Central memory CD8-positive, alpha-beta T cell (primary cell): ENCODE results near the gene GNRHR.
"Not testable (repeated sequence)": the region's sequence is repeated elsewhere in the genome, so short reads cannot be mapped to it uniquely, and the experiment has no call there.

Source experiments
- ATAC-seq: fragments of 150-1000 bp; cut with Tn5 transposase; replicated peaks from 2 replicates; pipeline ENCODE4 v1.10.0; 2022; ENCODE audit warnings: mild to moderate bottlenecking, moderate FRiP score, moderate number of reproducible peaks; ENCODE audit not compliant: poor library complexity, severe bottlenecking; ENCODE audit errors: extremely low read depth
- DNase-seq, 2 donors: peaks; one replicate each; pipeline ENCODE4 v3.0.0; 2021; ENCODE audit warnings: low spot score in 2 of 2
- H3K27ac Mint-ChIP-seq: one replicate; pipeline ENCODE4 v1.8.0; 2022; ENCODE audit warnings: low read depth, mild to moderate bottlenecking, moderate library complexity, mixed read lengths
- H3K27me3 Mint-ChIP-seq: one replicate; pipeline ENCODE4 v1.8.0; 2022; ENCODE audit warnings: mixed read lengths
- H3K36me3 Mint-ChIP-seq: one replicate; pipeline ENCODE4 v1.8.0; 2022; ENCODE audit warnings: mild to moderate bottlenecking, moderate library complexity, mixed read lengths; ENCODE audit not compliant: insufficient read depth
- H3K4me1 Mint-ChIP-seq: one replicate; pipeline ENCODE4 v1.8.0; 2022; ENCODE audit warnings: mixed read lengths
- H3K4me3 Mint-ChIP-seq: one replicate; pipeline ENCODE4 v1.8.0; 2022; ENCODE audit warnings: mild to moderate bottlenecking, moderate library complexity, mixed read lengths
- H3K9me3 Mint-ChIP-seq: one replicate; pipeline ENCODE4 v1.8.0; 2022; ENCODE audit warnings: mixed read lengths

GNRHR gene, protein sequence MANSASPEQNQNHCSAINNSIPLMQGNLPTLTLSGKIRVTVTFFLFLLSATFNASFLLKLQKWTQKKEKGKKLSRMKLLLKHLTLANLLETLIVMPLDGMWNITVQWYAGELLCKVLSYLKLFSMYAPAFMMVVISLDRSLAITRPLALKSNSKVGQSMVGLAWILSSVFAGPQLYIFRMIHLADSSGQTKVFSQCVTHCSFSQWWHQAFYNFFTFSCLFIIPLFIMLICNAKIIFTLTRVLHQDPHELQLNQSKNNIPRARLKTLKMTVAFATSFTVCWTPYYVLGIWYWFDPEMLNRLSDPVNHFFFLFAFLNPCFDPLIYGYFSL

DNA sequence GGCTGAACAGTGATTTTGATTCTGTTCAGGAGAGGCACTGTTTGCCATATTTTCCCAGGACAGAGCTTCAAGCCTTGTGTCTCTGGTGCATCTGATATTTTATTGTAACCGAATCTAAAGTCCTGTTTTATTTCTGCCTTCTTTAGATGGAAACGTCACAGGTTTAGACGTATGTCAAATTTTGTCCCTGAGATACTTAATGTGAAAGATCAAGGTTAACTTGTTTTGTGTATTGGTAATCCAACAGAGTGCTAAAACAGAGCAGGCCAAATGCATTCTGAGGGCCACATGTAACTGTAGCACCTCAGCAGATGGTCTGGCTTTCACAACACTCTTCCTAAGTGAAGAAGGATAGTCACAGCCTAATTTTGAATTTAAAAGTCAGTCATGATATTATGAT, at the start of gene GNRHR:
GNRHR (minus strand) TSS at position 101 of the 400 bp plus-strand sequence; CDS start at position 48, 53 bp downstream.
- Mint-ChIP-seq H3K36me3 (no peaks in the 10 kb centered on the region), H3K4me1 (no peaks in the 10 kb centered on the region), H3K9me3 (no peaks in the 10 kb centered on the region), H3K27me3 (no peaks in the 10 kb centered on the region), H3K27ac (no peak within 1 kb of the TSS), H3K4me3 (no peak within 1 kb of the TSS)
- no peak for DNase-seq
- ATAC-seq = no peak

DNA sequence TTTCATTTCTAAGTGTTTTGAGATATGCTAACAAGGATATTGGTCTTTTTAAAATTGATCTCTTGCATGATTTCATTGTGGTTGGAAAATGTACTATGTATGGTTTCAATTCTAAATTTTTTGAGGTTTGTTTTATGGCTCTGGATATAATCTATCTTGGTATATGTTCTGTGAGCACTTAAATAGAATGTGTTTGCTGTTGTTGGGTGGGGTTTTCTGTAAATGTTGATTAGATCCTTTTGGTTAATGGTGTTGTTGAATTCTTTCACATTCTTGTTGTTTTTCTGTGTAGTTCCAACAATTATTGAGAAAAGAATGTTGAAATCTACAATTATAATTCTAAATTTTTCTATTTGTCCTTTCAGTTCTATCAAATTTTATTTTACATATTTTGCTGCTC, 42.6 kb upstream of the GNRHR start:
- Mint-ChIP-seq H3K27me3 (no peaks in the 10 kb centered on the region), H3K4me3 (no peak overlapping the region), H3K4me1 (no peaks in the 10 kb centered on the region), H3K9me3 (no peaks in the 10 kb centered on the region), H3K36me3 (no peaks in the 10 kb centered on the region), H3K27ac (no peak overlapping the region)
- DNase-seq (no peak), ATAC-seq (no peak)

DNA sequence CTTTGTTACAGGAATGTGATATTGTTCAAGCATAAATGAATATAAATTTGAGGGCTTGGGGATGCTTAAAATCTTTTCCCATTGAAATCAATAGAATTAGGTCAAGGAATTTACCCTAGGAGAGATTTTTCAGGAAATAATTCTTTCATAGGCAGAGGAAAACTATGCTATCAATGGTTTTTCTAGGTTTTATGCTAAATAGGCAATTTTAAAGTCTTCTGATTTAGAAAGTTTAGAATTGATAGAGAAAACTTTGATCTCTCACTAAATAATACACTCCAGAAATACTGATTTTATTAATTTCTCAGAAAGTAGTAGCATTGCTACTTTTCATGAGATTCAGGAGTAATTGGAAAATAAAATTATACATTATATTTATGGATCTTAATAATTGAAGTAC, 36.5 kb upstream of the GNRHR start:
- no peaks in the 10 kb centered on the region for H3K27me3 Mint-ChIP-seq
- no peaks in the 10 kb centered on the region for H3K4me1 Mint-ChIP-seq
- DNase-seq = no peak
- no peak overlapping the region for H3K27ac Mint-ChIP-seq
- H3K4me3 Mint-ChIP-seq = no peak overlapping the region
- H3K36me3 Mint-ChIP-seq = no peaks in the 10 kb centered on the region
- no peaks in the 10 kb centered on the region for H3K9me3 Mint-ChIP-seq
- ATAC-seq = no peak

DNA sequence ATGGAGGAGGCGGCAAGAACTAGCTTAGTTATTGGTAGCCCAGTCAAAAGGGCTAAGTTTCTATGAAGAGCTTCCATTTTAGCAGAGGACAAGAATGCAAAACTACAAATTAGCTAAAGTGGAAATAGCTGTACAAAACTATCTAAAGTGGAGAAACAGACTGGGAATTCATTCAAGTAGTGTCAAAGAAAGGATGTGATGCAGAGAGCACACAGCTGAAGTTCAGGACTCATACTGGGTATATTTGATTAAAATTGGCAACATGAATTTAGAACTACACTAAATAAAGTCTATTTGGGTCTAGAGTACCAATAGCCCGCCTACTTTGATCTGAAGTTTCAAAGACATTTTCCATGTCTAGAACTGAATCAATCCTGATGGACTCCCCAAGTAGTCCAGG, 33.1 kb upstream of the GNRHR start:
- no peak overlapping the region for H3K4me3 Mint-ChIP-seq
- H3K27ac Mint-ChIP-seq = no peak overlapping the region
- H3K9me3 Mint-ChIP-seq = no peaks in the 10 kb centered on the region
- no peaks in the 10 kb centered on the region for H3K27me3 Mint-ChIP-seq
- ATAC-seq = no peak
- no peak for DNase-seq
- no peaks in the 10 kb centered on the region for H3K36me3 Mint-ChIP-seq
- no peaks in the 10 kb centered on the region for H3K4me1 Mint-ChIP-seq

DNA sequence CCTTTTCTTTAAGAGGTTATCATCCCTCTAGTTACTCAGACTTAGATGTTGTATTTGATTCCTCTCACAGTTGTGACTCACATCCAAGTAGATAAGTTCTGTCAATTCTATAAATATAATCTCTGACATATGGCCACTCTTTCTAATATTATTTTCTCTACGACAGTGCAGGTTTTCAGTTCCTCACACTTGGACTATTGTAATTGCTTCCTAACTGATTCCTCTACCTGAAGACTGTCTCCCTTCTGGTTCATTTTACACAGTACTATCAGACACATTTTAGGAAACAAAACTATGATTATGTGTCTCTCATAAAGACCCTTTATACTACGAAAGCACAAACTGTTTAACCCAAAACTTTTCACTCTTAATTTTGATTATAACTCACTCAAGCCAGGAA, 31.3 kb upstream of the GNRHR start:
- Mint-ChIP-seq H3K27ac (no peak overlapping the region), H3K9me3 (no peaks in the 10 kb centered on the region), H3K4me1 (no peaks in the 10 kb centered on the region), H3K36me3 (no peaks in the 10 kb centered on the region), H3K27me3 (no peaks in the 10 kb centered on the region), H3K4me3 (no peak overlapping the region)
- no peak for DNase-seq
- no peak for ATAC-seq

DNA sequence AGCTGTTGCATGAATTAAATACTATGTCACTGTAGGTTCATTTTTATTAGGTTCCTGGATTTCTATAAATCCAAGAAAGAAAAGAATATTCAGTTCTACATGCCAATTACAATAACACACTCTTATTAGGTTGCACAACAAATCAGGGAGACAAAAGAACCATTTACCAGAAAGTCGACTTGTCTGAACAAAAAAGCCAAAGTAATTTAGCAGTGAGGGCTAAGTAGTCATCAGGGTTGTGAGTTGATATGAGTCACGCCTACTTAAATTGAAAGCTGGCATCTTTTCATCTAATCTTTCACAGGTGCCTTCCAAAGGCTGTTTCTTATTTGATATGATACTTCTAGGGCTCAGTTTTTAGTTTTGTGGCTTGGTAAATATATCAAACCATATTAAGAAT, 25.4 kb upstream of the GNRHR start:
- Mint-ChIP-seq H3K27ac (no peak overlapping the region), H3K4me1 (no peaks in the 10 kb centered on the region), H3K4me3 (no peak overlapping the region), H3K36me3 (no peaks in the 10 kb centered on the region), H3K27me3 (no peaks in the 10 kb centered on the region), H3K9me3 (no peaks in the 10 kb centered on the region)
- ATAC-seq (no peak), DNase-seq (no peak)

DNA sequence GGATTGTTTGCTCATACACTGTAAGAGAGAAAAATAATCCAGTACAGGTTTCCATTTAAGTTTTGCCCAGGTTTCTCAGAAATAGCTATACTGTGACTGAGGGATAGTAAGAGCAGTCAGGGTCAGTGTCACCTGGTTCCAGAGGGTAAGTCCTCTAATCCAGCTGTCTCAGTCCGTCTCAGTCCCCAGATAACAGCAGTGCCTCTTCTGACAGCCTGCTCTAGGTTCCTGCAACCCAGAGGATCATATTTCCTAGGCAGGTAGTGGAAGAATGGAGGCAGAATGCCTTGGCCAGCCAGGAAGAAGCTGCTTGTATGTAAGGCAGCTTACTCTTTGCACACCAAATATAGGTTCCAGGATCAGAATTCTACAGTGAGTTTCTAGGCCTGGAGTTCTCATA, 22.6 kb upstream of the GNRHR start:
- Mint-ChIP-seq H3K4me3 (no peak overlapping the region), H3K9me3 (no peaks in the 10 kb centered on the region), H3K27ac (no peak overlapping the region), H3K27me3 (no peaks in the 10 kb centered on the region), H3K36me3 (no peaks in the 10 kb centered on the region), H3K4me1 (no peaks in the 10 kb centered on the region)
- ATAC-seq (no peak), DNase-seq (no peak)

DNA sequence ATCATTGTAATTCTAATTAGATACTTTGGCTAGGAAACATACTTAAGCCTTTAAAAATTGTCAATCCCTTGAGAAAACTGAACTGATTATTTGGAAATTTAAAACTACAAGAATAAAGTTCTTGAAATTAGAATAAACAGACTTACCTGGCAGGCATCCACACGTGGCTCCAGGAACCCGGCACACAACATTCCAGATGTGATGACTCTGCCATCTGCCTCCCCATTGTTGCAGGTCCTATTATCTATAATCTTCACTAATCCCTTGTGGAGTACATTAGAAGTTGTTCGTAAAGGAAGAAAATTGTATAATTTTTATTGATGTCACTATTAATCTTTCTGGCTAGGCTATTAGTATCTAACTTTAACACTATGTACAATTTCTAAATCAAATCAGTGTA, 16.2 kb upstream of the GNRHR start:
- Mint-ChIP-seq H3K27ac (no peak overlapping the region), H3K4me3 (no peak overlapping the region), H3K9me3 (no peaks in the 10 kb centered on the region), H3K27me3 (no peaks in the 10 kb centered on the region), H3K4me1 (no peaks in the 10 kb centered on the region), H3K36me3 (no peaks in the 10 kb centered on the region)
- DNase-seq (no peak), ATAC-seq (no peak)

DNA sequence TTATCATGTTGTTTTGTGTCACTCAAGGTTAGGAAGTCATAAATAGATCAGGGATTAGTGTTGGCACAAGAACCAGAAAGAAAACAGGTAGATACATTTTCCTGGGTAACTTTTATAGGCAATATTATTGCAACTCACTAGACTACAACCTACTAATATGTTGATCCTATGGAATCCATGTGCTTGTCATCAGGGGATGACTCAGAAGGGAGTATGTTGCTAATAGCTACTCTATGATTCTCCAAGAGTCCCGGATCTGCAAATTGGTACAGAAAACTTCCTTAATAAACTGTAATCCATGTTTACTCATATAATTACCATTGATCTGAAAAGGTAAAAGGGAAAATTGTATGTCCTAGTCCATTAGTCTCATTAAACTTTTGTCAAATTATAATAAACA, 11.7 kb upstream of the GNRHR start:
- DNase-seq (no peak), ATAC-seq (no peak)
- H3K36me3 Mint-ChIP-seq = no peaks in the 10 kb centered on the region
- no peaks in the 10 kb centered on the region for H3K27me3 Mint-ChIP-seq
- no peaks in the 10 kb centered on the region for H3K9me3 Mint-ChIP-seq
- no peak overlapping the region for H3K27ac Mint-ChIP-seq
- H3K4me1 Mint-ChIP-seq = peaks cover 6% of the 10 kb centered on the region
- H3K4me3 Mint-ChIP-seq = no peak overlapping the region

DNA sequence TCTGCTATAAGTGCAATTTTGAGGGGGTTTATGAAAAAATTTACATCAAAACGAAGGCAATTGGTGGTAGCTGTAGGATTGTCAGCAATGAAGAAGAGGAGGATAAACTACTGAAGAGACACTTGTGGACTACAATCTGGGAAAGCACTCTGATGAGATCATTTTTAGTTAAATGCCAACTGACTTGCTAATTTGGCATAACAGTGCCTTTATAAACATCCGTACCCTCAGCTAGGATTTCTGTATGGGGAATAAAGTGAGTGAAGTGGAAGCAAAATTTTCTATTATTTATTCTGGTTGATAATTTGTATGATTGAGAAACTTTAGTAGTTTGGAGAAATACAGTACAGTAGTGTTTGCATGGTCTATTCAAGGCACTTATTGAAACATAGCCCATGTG, 11.2 kb upstream of the GNRHR start:
- ATAC-seq (no peak), DNase-seq (no peak)
- peaks cover 6% of the 10 kb centered on the region for H3K4me1 Mint-ChIP-seq
- H3K27me3 Mint-ChIP-seq = no peaks in the 10 kb centered on the region
- no peak overlapping the region for H3K27ac Mint-ChIP-seq
- H3K4me3 Mint-ChIP-seq = no peak overlapping the region
- no peaks in the 10 kb centered on the region for H3K36me3 Mint-ChIP-seq
- no peaks in the 10 kb centered on the region for H3K9me3 Mint-ChIP-seq

DNA sequence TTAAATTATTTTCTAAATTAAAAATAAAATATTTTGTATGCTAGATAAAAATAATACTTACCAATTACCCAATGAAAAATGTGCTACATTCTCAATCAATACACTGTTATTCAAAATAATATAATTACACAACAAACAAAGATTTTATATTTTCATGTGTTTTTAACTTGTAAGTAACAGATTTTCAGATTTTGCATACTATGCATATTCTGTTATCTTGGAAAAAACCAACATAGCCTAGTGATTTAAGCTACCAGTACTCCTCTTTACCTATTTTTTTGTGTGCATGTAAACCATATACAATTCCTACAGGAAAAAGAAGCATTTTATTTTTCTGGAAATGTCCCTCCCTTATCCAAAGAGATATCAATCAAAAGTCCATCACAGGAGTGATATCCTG, 10.0 kb upstream of the GNRHR start:
- H3K4me1 Mint-ChIP-seq = peaks cover 6% of the 10 kb centered on the region
- H3K36me3 Mint-ChIP-seq = no peaks in the 10 kb centered on the region
- H3K4me3 Mint-ChIP-seq = no peak overlapping the region
- DNase-seq = no peak
- no peaks in the 10 kb centered on the region for H3K27me3 Mint-ChIP-seq
- no peaks in the 10 kb centered on the region for H3K9me3 Mint-ChIP-seq
- ATAC-seq = no peak
- no peak overlapping the region for H3K27ac Mint-ChIP-seq

DNA sequence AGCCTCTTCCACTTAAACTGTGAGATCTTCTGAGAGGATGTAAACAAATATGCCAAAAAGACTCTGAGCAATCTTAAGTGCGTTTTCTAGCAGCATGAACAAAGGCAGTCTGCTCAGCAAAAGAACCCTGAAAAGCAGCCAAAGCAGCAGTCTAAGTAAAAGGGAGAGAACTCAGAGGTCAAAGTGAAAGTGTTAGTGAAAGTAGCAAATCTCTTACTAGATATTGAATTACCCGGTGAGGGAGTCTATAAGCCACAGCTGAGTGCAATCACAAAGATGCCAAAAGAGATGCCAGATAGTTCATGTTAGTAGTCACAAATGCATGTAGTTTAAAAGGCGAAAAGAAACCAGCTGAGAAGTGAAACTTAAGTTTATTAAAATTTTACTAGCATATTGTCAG, 7.9 kb upstream of the GNRHR start:
- ATAC-seq = peak; percentile 49
- Mint-ChIP-seq H3K4me3 (no peak overlapping the region), H3K27ac (peak overlapping the region; percentile 36), H3K27me3 (no peaks in the 10 kb centered on the region), H3K4me1 (peaks cover 6% of the 10 kb centered on the region), H3K36me3 (no peaks in the 10 kb centered on the region), H3K9me3 (no peaks in the 10 kb centered on the region)
- DNase-seq = no peak

DNA sequence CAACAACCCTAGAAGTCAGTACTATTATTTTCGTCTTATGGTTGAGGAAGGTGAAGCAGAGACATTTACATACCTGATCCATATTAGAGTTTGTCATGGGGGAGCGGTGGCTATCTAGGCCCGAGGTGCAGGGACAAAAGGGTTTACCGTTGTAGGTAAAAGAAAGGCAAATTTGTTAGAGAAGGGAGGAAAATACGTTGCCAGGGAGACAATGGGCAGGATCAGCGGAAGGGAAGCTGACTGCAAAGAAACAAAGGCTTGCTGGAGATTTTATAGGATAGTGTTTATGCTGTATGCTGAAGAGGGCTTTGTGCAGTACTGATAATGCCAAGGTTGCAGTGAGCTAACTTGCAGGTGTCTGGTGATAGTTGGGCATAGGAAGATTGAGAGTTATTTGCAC, 2.8 kb upstream of the GNRHR start:
- H3K27me3 Mint-ChIP-seq, H3K4me1 Mint-ChIP-seq, H3K27ac Mint-ChIP-seq, H3K4me3 Mint-ChIP-seq, H3K9me3 Mint-ChIP-seq, DNase-seq, H3K36me3 Mint-ChIP-seq, ATAC-seq: not testable (repeated sequence)

DNA sequence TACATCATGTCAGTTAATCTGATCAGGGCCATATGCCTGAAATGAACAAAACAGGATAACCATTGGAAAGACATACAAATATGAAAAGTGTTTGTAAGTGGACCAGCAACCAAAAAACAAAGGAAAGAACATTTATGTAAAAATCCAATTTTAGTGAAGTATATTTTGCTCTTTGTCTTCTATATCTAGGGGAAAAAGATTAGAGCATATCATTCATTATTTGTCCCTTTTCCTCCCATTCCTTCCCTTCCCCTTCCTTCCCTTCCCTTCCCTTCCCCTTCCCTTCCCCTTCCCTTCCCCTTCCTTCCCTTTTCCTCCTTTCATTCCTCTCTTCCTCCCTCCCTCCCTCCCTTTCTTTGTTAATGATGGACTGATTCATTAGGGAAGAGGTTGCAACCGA, 1.8 kb upstream of the GNRHR start:
- Mint-ChIP-seq H3K27me3 (no peaks in the 10 kb centered on the region), H3K4me1 (no peaks in the 10 kb centered on the region), H3K27ac (no peak overlapping the region)

More for the DNA sequence above, 1.8 kb upstream of the GNRHR start:
- ATAC-seq (no peak), DNase-seq (no peak)
- H3K4me3 Mint-ChIP-seq = no peak overlapping the region
- no peaks in the 10 kb centered on the region for H3K36me3 Mint-ChIP-seq
- no peaks in the 10 kb centered on the region for H3K9me3 Mint-ChIP-seq
